Measurements from ENCODE around the gene SSTR5.

Gene SSTR5

GRCh38 chr16:1120577-1120941 lies 48.0 kb downstream of the SSTR5 start:
- TF ChIP-seq CTCF (IDR thresholded peaks at IDR 0.05; ENCODE audit: low read depth, low read length): no peak
- in situ Hi-C loops (cut with HindIII; ENCODE audit: low sequenced_read_pairs): no loop called here
- no peak for DNase-seq (ENCODE audit: low read depth, low spot score)
- H3K4me3 ChIP-seq (ENCODE audit: low read depth, low read length): no peak overlapping the region

- in situ Hi-C loops (cut with HindIII; ENCODE audit: low sequenced_read_pairs): no loop called here
- no peak for DNase-seq (ENCODE audit: low read depth, low spot score)
These were observed 48.5 kb downstream of the SSTR5 start for GRCh38 chr16:1121009-1121408.

GRCh38 chr16:1121601-1122397 lies 49.3 kb downstream of the SSTR5 start:
- no peak for TF ChIP-seq CTCF (IDR thresholded peaks at IDR 0.05; ENCODE audit: low read depth, low read length)
- DNase-seq (ENCODE audit: low read depth, low spot score): no peak
- H3K4me3 ChIP-seq (ENCODE audit: low read depth, low read length): no peak overlapping the region
- in situ Hi-C loops (cut with HindIII; ENCODE audit: low sequenced_read_pairs): no loop called here

More at GRCh38 chr16:1121009-1121408, 48.5 kb downstream of the SSTR5 start:
- no peak overlapping the region for H3K4me3 ChIP-seq (ENCODE audit: low read depth, low read length)
- no peak for TF ChIP-seq CTCF (IDR thresholded peaks at IDR 0.05; ENCODE audit: low read depth, low read length)

GRCh38 chr16:1122398-1122765 lies 49.8 kb downstream of the SSTR5 start:
- in situ Hi-C loops (cut with HindIII; ENCODE audit: low sequenced_read_pairs): no loop called here
- no peak for DNase-seq (ENCODE audit: low read depth, low spot score)
- TF ChIP-seq CTCF (IDR thresholded peaks at IDR 0.05; ENCODE audit: low read depth, low read length): no peak
- H3K4me3 ChIP-seq (ENCODE audit: low read depth, low read length): no peak overlapping the region

GRCh38 chr16:1123525-1124230 lies 51.1 kb downstream of the SSTR5 start:
- no peak overlapping the region for H3K4me3 ChIP-seq (ENCODE audit: low read depth, low read length)
- in situ Hi-C loops (cut with HindIII; ENCODE audit: low sequenced_read_pairs): no loop called here
- DNase-seq (ENCODE audit: low read depth, low spot score): no peak
- no peak for TF ChIP-seq CTCF (IDR thresholded peaks at IDR 0.05; ENCODE audit: low read depth, low read length)

- in situ Hi-C loops (cut with HindIII; ENCODE audit: low sequenced_read_pairs): no loop called here
- no peak for TF ChIP-seq CTCF (IDR thresholded peaks at IDR 0.05; ENCODE audit: low read depth, low read length)
- H3K4me3 ChIP-seq (ENCODE audit: low read depth, low read length): no peak overlapping the region
- no peak for DNase-seq (ENCODE audit: low read depth, low spot score)
These were observed 51.7 kb downstream of the SSTR5 start for GRCh38 chr16:1124291-1124690.

All from astrocyte of the spinal cord (primary cell).